HUES64 (cell line): Measurements from ENCODE around the gene PLEKHG4B.
"Not testable (repeated sequence)": the region's sequence is repeated elsewhere in the genome, so short reads cannot be mapped to it uniquely, and the experiment has no call there.

Experiments
- H3K27ac ChIP-seq: 2 replicates; pipeline ENCODE4 v1.7.0; 2013; ENCODE audit warnings: low read depth, low read length, inconsistent platforms
- H3K27me3 ChIP-seq: 2 replicates; pipeline ENCODE4 v1.6.1; 2013; ENCODE audit warnings: mild to moderate bottlenecking, low read length; ENCODE audit not compliant: insufficient read depth
- H3K36me3 ChIP-seq: 2 replicates; pipeline ENCODE4 v1.6.1; 2013; ENCODE audit warnings: mild to moderate bottlenecking, low read length; ENCODE audit not compliant: insufficient read depth
- H3K4me1 ChIP-seq: 2 replicates; pipeline ENCODE4 v1.6.1; 2013; ENCODE audit warnings: mild to moderate bottlenecking, low read length, moderate library complexity; ENCODE audit not compliant: insufficient read depth
- H3K4me3 ChIP-seq: 2 replicates; pipeline ENCODE4 v1.5.1; 2013; ENCODE audit warnings: mild to moderate bottlenecking, low read length, moderate library complexity
- H3K9ac ChIP-seq: 2 replicates; pipeline ENCODE4 v1.6.1; 2013; ENCODE audit warnings: mild to moderate bottlenecking, low read depth, low read length
- H3K9me3 ChIP-seq: 2 replicates; pipeline ENCODE4 v1.6.1; 2013; ENCODE audit warnings: low read depth, low read length; ENCODE audit not compliant: insufficient read depth
- WGBS: fragments of 150-250, 120-280 bp; methylation state at CpG from one replicate; pipeline ENCODE4 v1.1.7; 2013; ENCODE audit warnings: missing lambda C conversion rate; 5-methylcytosine and 5-hydroxymethylcytosine counted together

The PLEKHG4B gene

GRCh38 chr5:213803-214395 is 121.9 kb downstream of the PLEKHG4B start:
- H3K27me3 ChIP-seq: no peaks in the 10 kb centered on the region
- no peak overlapping the region for H3K4me3 ChIP-seq
- WGBS: 93% methylated on average over 12 of the region's 12 CpGs
- H3K4me1 ChIP-seq: no peaks in the 10 kb centered on the region; the same call in 1 of the 2 replicates
- no peak overlapping the region for H3K9ac ChIP-seq
- no peak overlapping the region for H3K27ac ChIP-seq
- peaks cover 8% of the 10 kb centered on the region; the same call in 1 of the 2 replicates for H3K36me3 ChIP-seq
- no peaks in the 10 kb centered on the region for H3K9me3 ChIP-seq

- not testable (repeated sequence) for H3K27me3 ChIP-seq, H3K4me1 ChIP-seq, H3K9me3 ChIP-seq, H3K9ac ChIP-seq, H3K27ac ChIP-seq, H3K4me3 ChIP-seq, H3K36me3 ChIP-seq
- WGBS: 83% methylated on average over 1 of the region's 2 CpGs
These were observed 123.3 kb downstream of the PLEKHG4B start for GRCh38 chr5:215256-215655.

GRCh38 chr5:216076-216475 is 124.1 kb downstream of the PLEKHG4B start:
- WGBS: 89% methylated on average over 3 of the region's 10 CpGs
- H3K36me3 ChIP-seq, H3K9ac ChIP-seq, H3K4me3 ChIP-seq, H3K4me1 ChIP-seq, H3K27ac ChIP-seq, H3K27me3 ChIP-seq, H3K9me3 ChIP-seq: not testable (repeated sequence)

- Histone ChIP-seq H3K27ac (peak within 1 kb of the TSS; percentile 91; the same call in 1 of the 2 replicates), H3K9ac (peak within 1 kb of the TSS; percentile 92), H3K4me3 (peak within 1 kb of the TSS; percentile 98)
- H3K4me1 ChIP-seq, H3K27me3 ChIP-seq, H3K9me3 ChIP-seq, H3K36me3 ChIP-seq: not testable (repeated sequence)
- WGBS: 3% methylated on average over 72 of the region's 75 CpGs
These were observed 125.8 kb downstream of the PLEKHG4B start, which contains the start of the genes CCDC127 and SDHA for GRCh38 chr5:217494-218456. CCDC127 (minus strand) TSS chr5:218153; CDS start chr5:216849, 1,304 bp downstream. SDHA (plus strand) TSS chr5:218320; CDS start chr5:218356, 36 bp downstream.

GRCh38 chr5:218457-219291 is 126.7 kb downstream of the PLEKHG4B start:
- Histone ChIP-seq H3K27ac (peak overlapping the region; percentile 55; the same call in 1 of the 2 replicates), H3K4me3 (peak overlapping the region; percentile 98), H3K9me3 (no peaks in the 10 kb centered on the region), H3K4me1 (peaks cover 9% of the 10 kb centered on the region), H3K27me3 (no peaks in the 10 kb centered on the region), H3K36me3 (peaks cover 11% of the 10 kb centered on the region), H3K9ac (peak overlapping the region; percentile 86)
- WGBS: under 1% methylated on average over 73 of the region's 73 CpGs

- 20% methylated on average over 9 of the region's 9 CpGs for WGBS
- Histone ChIP-seq H3K36me3 (peaks cover 12% of the 10 kb centered on the region), H3K4me3 (peak overlapping the region; percentile 98), H3K27ac (no peak overlapping the region), H3K9me3 (no peaks in the 10 kb centered on the region), H3K4me1 (peaks cover 9% of the 10 kb centered on the region), H3K27me3 (no peaks in the 10 kb centered on the region), H3K9ac (no peak overlapping the region; the same call in 1 of the 2 replicates)
These were observed 127.5 kb downstream of the PLEKHG4B start for GRCh38 chr5:219460-219863.

- 84% methylated on average over 4 of the region's 4 CpGs for WGBS
- Histone ChIP-seq H3K27ac (no peak overlapping the region), H3K4me3 (peak overlapping the region; percentile 98), H3K27me3 (no peaks in the 10 kb centered on the region), H3K9ac (no peak overlapping the region), H3K9me3 (no peaks in the 10 kb centered on the region), H3K36me3 (peaks cover 17% of the 10 kb centered on the region), H3K4me1 (peaks cover 9% of the 10 kb centered on the region)
These were observed 128.0 kb downstream of the PLEKHG4B start for GRCh38 chr5:219991-220390.

- H3K27ac ChIP-seq, H3K4me1 ChIP-seq, H3K27me3 ChIP-seq, H3K4me3 ChIP-seq, H3K9me3 ChIP-seq, H3K9ac ChIP-seq: not testable (repeated sequence)
- H3K36me3 ChIP-seq: peaks cover 45% of the 10 kb centered on the region
- 90% methylated on average over 6 of the region's 6 CpGs for WGBS
These were observed 131.2 kb downstream of the PLEKHG4B start for GRCh38 chr5:222951-223715.

- H3K9me3 ChIP-seq: no peaks in the 10 kb centered on the region
- no peak overlapping the region for H3K9ac ChIP-seq
- no peak overlapping the region for H3K27ac ChIP-seq
- H3K27me3 ChIP-seq: no peaks in the 10 kb centered on the region
- H3K4me3 ChIP-seq: no peak overlapping the region
- WGBS: 85% methylated on average over 6 of the region's 6 CpGs
- H3K4me1 ChIP-seq: peaks cover 9% of the 10 kb centered on the region
- H3K36me3 ChIP-seq: peaks cover 51% of the 10 kb centered on the region
These were observed 131.8 kb downstream of the PLEKHG4B start for GRCh38 chr5:223791-224190.

- H3K4me1 ChIP-seq: peaks cover 5% of the 10 kb centered on the region; the same call in 1 of the 2 replicates
- peaks cover 66% of the 10 kb centered on the region for H3K36me3 ChIP-seq
- no peak overlapping the region for H3K9ac ChIP-seq
- 95% methylated on average over 14 of the region's 14 CpGs for whole genome bisulfite sequencing
- no peaks in the 10 kb centered on the region for H3K27me3 ChIP-seq
- no peak overlapping the region for H3K4me3 ChIP-seq
- no peaks in the 10 kb centered on the region for H3K9me3 ChIP-seq
- H3K27ac ChIP-seq: no peak overlapping the region
These were observed 133.4 kb downstream of the PLEKHG4B start for GRCh38 chr5:225334-225733.
